WTC11 (cell line): ENCODE data around the gene ZCRB1.

ENCODE experiments used
- ELF4 ChIP-seq: sonication (generic); formaldehyde crosslinking; IDR thresholded peaks from 2 replicates; pipeline ENCODE4 v1.8.1; 2022; ENCODE audit warnings: low read depth, mild to moderate bottlenecking, moderate library complexity, missing genetic modification reagents
- FOXP1 ChIP-seq: sonication (generic); formaldehyde crosslinking; IDR thresholded peaks from 2 replicates; pipeline ENCODE4 v1.8.0; 2022; ENCODE audit warnings: missing genetic modification reagents, mild to moderate bottlenecking, moderate library complexity, borderline replicate concordance
- NFYB ChIP-seq: sonication (generic); formaldehyde crosslinking; conservative IDR thresholded peaks from 2 replicates; pipeline ENCODE4 v1.8.0; 2022; ENCODE audit warnings: low read depth, missing genetic modification reagents
- NR3C1 ChIP-seq: sonication (generic); formaldehyde crosslinking; conservative IDR thresholded peaks from 2 replicates; pipeline ENCODE4 v1.8.1; 2023; ENCODE audit warnings: low read depth, mild to moderate bottlenecking, missing genetic modification reagents
- SP1 ChIP-seq: sonication (generic); formaldehyde crosslinking; conservative IDR thresholded peaks from 2 replicates; pipeline ENCODE4 v1.8.1; 2022; ENCODE audit warnings: missing genetic modification reagents
- TF ChIP-seq, protein P1 (sequence below): sonication (generic); formaldehyde crosslinking; IDR thresholded peaks from 2 replicates; pipeline ENCODE4 v1.8.1; 2022; ENCODE audit warnings: mild to moderate bottlenecking, moderate library complexity, missing genetic modification reagents
- TF ChIP-seq, protein P2 (sequence below): fragments of 200-600 bp; IDR thresholded peaks from 2 replicates; pipeline ENCODE4 v1.8.0; 2022; ENCODE audit warnings: antibody characterized with exemption

DNA sequence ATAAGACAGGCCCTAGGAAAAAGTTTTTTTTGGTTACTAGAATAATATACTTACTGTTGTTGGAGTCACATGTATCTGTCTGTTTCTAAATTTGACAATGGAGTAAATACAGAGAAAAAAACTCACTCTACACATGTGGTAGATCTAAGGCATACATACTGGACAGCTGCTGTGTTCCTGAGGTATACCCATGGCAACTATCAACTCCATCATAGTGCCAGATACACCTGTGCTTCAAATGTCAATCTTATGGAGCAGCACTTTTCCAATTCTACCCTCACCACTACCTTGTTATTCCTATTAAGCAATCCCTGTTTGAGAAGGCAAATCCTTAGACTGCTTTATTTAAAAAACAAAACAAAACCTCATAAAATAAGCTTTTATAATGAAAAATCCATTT, 3.3 kb downstream of the ZCRB1 start:
- TF ChIP-seq NFYB: no peak
- no peak for TF ChIP-seq FOXP1 (CRISPR knock-in tag)
- no peak for TF ChIP-seq NR3C1 (CRISPR knock-in tag)
- no peak for TF ChIP-seq ELF4
- TF ChIP-seq, protein P1, sequence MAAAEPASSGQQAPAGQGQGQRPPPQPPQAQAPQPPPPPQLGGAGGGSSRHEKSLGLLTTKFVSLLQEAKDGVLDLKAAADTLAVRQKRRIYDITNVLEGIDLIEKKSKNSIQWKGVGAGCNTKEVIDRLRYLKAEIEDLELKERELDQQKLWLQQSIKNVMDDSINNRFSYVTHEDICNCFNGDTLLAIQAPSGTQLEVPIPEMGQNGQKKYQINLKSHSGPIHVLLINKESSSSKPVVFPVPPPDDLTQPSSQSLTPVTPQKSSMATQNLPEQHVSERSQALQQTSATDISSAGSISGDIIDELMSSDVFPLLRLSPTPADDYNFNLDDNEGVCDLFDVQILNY (CRISPR knock-in tag): no peak
- TF ChIP-seq, protein P2, sequence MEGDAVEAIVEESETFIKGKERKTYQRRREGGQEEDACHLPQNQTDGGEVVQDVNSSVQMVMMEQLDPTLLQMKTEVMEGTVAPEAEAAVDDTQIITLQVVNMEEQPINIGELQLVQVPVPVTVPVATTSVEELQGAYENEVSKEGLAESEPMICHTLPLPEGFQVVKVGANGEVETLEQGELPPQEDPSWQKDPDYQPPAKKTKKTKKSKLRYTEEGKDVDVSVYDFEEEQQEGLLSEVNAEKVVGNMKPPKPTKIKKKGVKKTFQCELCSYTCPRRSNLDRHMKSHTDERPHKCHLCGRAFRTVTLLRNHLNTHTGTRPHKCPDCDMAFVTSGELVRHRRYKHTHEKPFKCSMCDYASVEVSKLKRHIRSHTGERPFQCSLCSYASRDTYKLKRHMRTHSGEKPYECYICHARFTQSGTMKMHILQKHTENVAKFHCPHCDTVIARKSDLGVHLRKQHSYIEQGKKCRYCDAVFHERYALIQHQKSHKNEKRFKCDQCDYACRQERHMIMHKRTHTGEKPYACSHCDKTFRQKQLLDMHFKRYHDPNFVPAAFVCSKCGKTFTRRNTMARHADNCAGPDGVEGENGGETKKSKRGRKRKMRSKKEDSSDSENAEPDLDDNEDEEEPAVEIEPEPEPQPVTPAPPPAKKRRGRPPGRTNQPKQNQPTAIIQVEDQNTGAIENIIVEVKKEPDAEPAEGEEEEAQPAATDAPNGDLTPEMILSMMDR: no peak
- no peak for TF ChIP-seq SP1
